Lower leg skin (tissue), 3 donors: ENCODE data around the gene ZNF592.

Source experiments
- CTCF ChIP-seq, 3 donors: fragments of 450-650 bp; IDR thresholded peaks; one replicate each; pipeline ENCODE4 v1.5.1; 2016; ENCODE audit warnings: antibody characterized with exemption in 3 of 3, mild to moderate bottlenecking in 3 of 3, moderate library complexity in 2 of 3
- POLR2A ChIP-seq, 2 donors: fragments of 450-650 bp; IDR thresholded peaks; one replicate each; pipeline ENCODE4 v1.6.1; 2016 to 2017; ENCODE audit warnings: antibody characterized with exemption in 2 of 2, mild to moderate bottlenecking in 1 of 2, moderate library complexity in 1 of 2

- TF ChIP-seq CTCF (IDR thresholded peaks at IDR 0.05) (no peak), POLR2A (IDR thresholded peaks at IDR 0.05) (no peak)
Measured at GRCh38 chr15:84736375-84736774, 12.0 kb upstream of the ZNF592 start.
